Mesothelial cell of epicardium (in vitro differentiated cells): ENCODE data around the gene PGAM5. TPM values are rescaled to one million over a fixed set of nuclear protein-coding genes. Genes with fewer than 3 reads are reported as not detected.

Experiments used
- DNase-seq, 2 experiments: peaks; one replicate each; pipeline ENCODE4 v3.0.0; 2021; ENCODE audit warnings: low spot score in 2 of 2; ENCODE audit not compliant: unreplicated experiment in 2 of 2
- H3K27ac Mint-ChIP-seq: 2 replicates; pipeline ENCODE4 v1.8.0; 2021; ENCODE audit warnings: mixed read lengths
- H3K27me3 Mint-ChIP-seq: 2 replicates; pipeline ENCODE4 v1.8.0; 2021; ENCODE audit warnings: low read depth, mixed read lengths
- H3K36me3 Mint-ChIP-seq: 2 replicates; pipeline ENCODE4 v1.8.0; 2021; ENCODE audit warnings: mixed read lengths
- H3K4me1 Mint-ChIP-seq: 2 replicates; pipeline ENCODE4 v1.8.0; 2021; ENCODE audit warnings: mixed read lengths
- H3K4me3 Mint-ChIP-seq: 2 replicates; pipeline ENCODE4 v1.8.0; 2021; ENCODE audit warnings: mild to moderate bottlenecking, moderate library complexity, mixed read lengths
- H3K9me3 Mint-ChIP-seq: 2 replicates; pipeline ENCODE4 v1.8.0; 2021; ENCODE audit warnings: mixed read lengths
- CTCF ChIP-seq: fragments of 200-600 bp; sonication (generic); IDR thresholded peaks from one replicate; pipeline ENCODE4 v1.5.0; 2021; ENCODE audit warnings: antibody characterized with exemption; ENCODE audit not compliant: unreplicated experiment
- total RNA-seq: library from RNA; stranded (reverse); gene quantifications from 3 replicates; pipeline ENCODE4 v1.2.1, GENCODE V29; 2021

Gene PGAM5
- total RNA-seq, 1 donor from 2014 or later, result 23.5 TPM

GRCh38 chr12:132672678-132673077 is 38.0 kb upstream of the PGAM5 start:
- Mint-ChIP-seq H3K4me1 (no peaks in the 10 kb centered on the region), H3K9me3 (no peaks in the 10 kb centered on the region), H3K27me3 (no peaks in the 10 kb centered on the region), H3K27ac (no peak overlapping the region), H3K4me3 (no peak overlapping the region), H3K36me3 (peaks cover 46% of the 10 kb centered on the region)
- TF ChIP-seq CTCF, result no peak
- no peak for DNase-seq

- Mint-ChIP-seq H3K27me3 (no peaks in the 10 kb centered on the region), H3K4me1 (no peaks in the 10 kb centered on the region), H3K9me3 (no peaks in the 10 kb centered on the region), H3K27ac (no peak overlapping the region), H3K36me3 (peaks cover 45% of the 10 kb centered on the region), H3K4me3 (no peak overlapping the region)
- no peak for DNase-seq
- no peak for TF ChIP-seq CTCF
Measured at GRCh38 chr12:132673288-132674179, 37.1 kb upstream of the PGAM5 start.

GRCh38 chr12:132674561-132674960 is 36.1 kb upstream of the PGAM5 start:
- Mint-ChIP-seq H3K27me3 (no peaks in the 10 kb centered on the region), H3K36me3 (peaks cover 44% of the 10 kb centered on the region), H3K27ac (no peak overlapping the region), H3K4me1 (no peaks in the 10 kb centered on the region), H3K4me3 (no peak overlapping the region), H3K9me3 (no peaks in the 10 kb centered on the region)
- DNase-seq, result no peak
- no peak for TF ChIP-seq CTCF

- H3K27ac Mint-ChIP-seq, result no peak overlapping the region
- peaks cover 50% of the 10 kb centered on the region for H3K36me3 Mint-ChIP-seq
- TF ChIP-seq CTCF, result no peak
- no peaks in the 10 kb centered on the region for H3K9me3 Mint-ChIP-seq
- no peak overlapping the region for H3K4me3 Mint-ChIP-seq
- no peaks in the 10 kb centered on the region for H3K4me1 Mint-ChIP-seq
- H3K27me3 Mint-ChIP-seq, result no peaks in the 10 kb centered on the region
- no peak for DNase-seq
Measured at GRCh38 chr12:132675757-132676432, 34.7 kb upstream of the PGAM5 start.

- Mint-ChIP-seq H3K9me3 (no peaks in the 10 kb centered on the region), H3K27ac (no peak overlapping the region), H3K36me3 (peaks cover 48% of the 10 kb centered on the region), H3K4me1 (no peaks in the 10 kb centered on the region), H3K4me3 (no peak overlapping the region), H3K27me3 (no peaks in the 10 kb centered on the region)
- TF ChIP-seq CTCF, result no peak
- no peak for DNase-seq
Measured at GRCh38 chr12:132677492-132677891, 33.1 kb upstream of the PGAM5 start.
